Epithelial cell of proximal tubule (primary cell): ENCODE measurements around the gene C8B. TPM values are rescaled to one million over a fixed set of nuclear protein-coding genes. Genes with fewer than 3 reads are reported as not detected.

Experiments
- total RNA-seq: library from RNA; depleted of rRNA; stranded (reverse); fragments of >200 nt; gene quantifications from 2 replicates; pipeline ENCODE4 v1.2.3, GENCODE V29; 2015

C8B gene
- total RNA-seq, 1 donor from 2014 or later: not detected

Other genes with a start within 250 kb of the C8B start
- not detected in 2 replicates for gene FYB2, start 146.6 kb downstream of the C8B start, total RNA-seq
- gene C8A, start 111.2 kb downstream of the C8B start, total RNA-seq: not detected in 2 replicates